Right lobe of liver (tissue), 6 donors: ENCODE measurements around the gene COL27A1. TPM values are rescaled to one million over a fixed set of nuclear protein-coding genes. Genes with fewer than 3 reads are reported as not detected.
A peak's percentile ranks its signal among the peaks of the same experiment; 100 is the strongest.

Experiments used
- ATAC-seq, 4 donors: fragments of 200-7000 bp; cut with Tn5 transposase; one replicate each; pipeline ENCODE4 v1.9.1; 2020; ENCODE audit warnings: mild to moderate bottlenecking in 4 of 4, moderate library complexity in 4 of 4
- DNase-seq, 3 donors: peaks; one replicate each; pipeline ENCODE4 v3.0.0-alpha.2; 2020
- H3K27ac ChIP-seq, 3 donors: fragments of 200-600 bp; one replicate each; pipeline ENCODE4 v1.8.0; 2022
- H3K27me3 ChIP-seq, 2 donors: fragments of 200-600 bp; one replicate each; pipeline ENCODE4 v1.8.0; 2022
- H3K36me3 ChIP-seq, 4 donors: fragments of 200-600 bp; sonication (generic) in 1 of 4; one replicate each; pipeline versions ENCODE4 v1.5.1 to v1.8.0; 2017 to 2022; ENCODE audit warnings: control low read depth in 1 of 4
- H3K4me1 ChIP-seq, 4 donors: fragments of 200-600 bp; sonication (generic) in 1 of 4; one replicate each; pipeline versions ENCODE4 v1.5.1 to v1.8.0; 2017 to 2022; ENCODE audit warnings: control low read depth in 1 of 4
- H3K4me3 ChIP-seq, 3 donors: fragments of 200-600 bp; one replicate each; pipeline ENCODE4 v1.8.0; 2022
- H3K9me3 ChIP-seq, 4 donors: fragments of 200-600 bp; sonication (generic) in 1 of 4; one replicate each; pipeline versions ENCODE4 v1.5.1 to v1.8.0; 2017 to 2022; ENCODE audit warnings: control low read depth in 1 of 4
- POLR2A ChIP-seq: fragments of 450-650 bp; IDR thresholded peaks from one replicate; pipeline ENCODE4 v1.6.1; 2017; ENCODE audit warnings: antibody characterized with exemption, mild to moderate bottlenecking
- WGBS: methylation state at CpG from one replicate; pipeline ENCODE4 v1.1.6; 2018; ENCODE audit warnings: low coverage, low lambda C conversion rate; ENCODE audit not compliant: insufficient coverage; ENCODE audit errors: missing lambda C conversion rate; 5-methylcytosine and 5-hydroxymethylcytosine counted together
- intact Hi-C, 2 donors: fragments of 100-400 bp; cut with DNase I; formaldehyde crosslinking; loops; one replicate each; pipeline versions ENCODE4 v1.11.2 to v1.14.1; 2022
- total RNA-seq, 6 experiments: library from RNA; depleted of rRNA in 2 of 6; stranded (reverse); fragments of >200 nt in 2 of 6; fragmentation: NEBNext Ultra II Directional in 3 of 6; extraction: Animal tissue kit (Norgen Biotek cat#: 25700) in 3 of 6; gene quantifications; one replicate each; pipeline versions ENCODE4 v1.1.0 to v1.2.4, GENCODE V29; 2016 to 2023
- TF ChIP-seq, protein P1 (sequence below), 4 donors: fragments of 200-600 bp in 3 of 4; fragments of 450-650 bp in 1 of 4; IDR thresholded peaks; one replicate each; pipeline versions ENCODE4 v1.5.1 to v1.8.0; 2016 to 2022; ENCODE audit warnings: antibody characterized with exemption in 4 of 4, mild to moderate bottlenecking in 2 of 4
- donor health status: DM: no; HTN: yes; CAD: no.
- donor health status: DM: no; HTN: no; CAD: no.
- donor health status: DM: no; HTN: no; CAD: no.
- donor health status: DM: no; HTN: yes; CAD: no.
- donor health status: DM: no; HTN: yes; CAD: no.

Gene COL27A1
- total RNA-seq, 6 experiments from 2014 or later, result 11.8 to 51.9 (median 29.3) TPM

- H3K27ac ChIP-seq, result no peak overlapping the region
- ATAC-seq (no peak), DNase-seq (no peak)
- peaks cover 0 to 22% (median 13%) of the 10 kb centered on the region in 4 donors for H3K4me1 ChIP-seq
- intact Hi-C loops, result loop anchor here in 1 of 2 donors (10.0 kb wide), 1 partner anchor 92 kb away; the partner anchor contains the start of gene COL27A1
- H3K27me3 ChIP-seq, result no peaks in the 10 kb centered on the region
- TF ChIP-seq, protein P1, sequence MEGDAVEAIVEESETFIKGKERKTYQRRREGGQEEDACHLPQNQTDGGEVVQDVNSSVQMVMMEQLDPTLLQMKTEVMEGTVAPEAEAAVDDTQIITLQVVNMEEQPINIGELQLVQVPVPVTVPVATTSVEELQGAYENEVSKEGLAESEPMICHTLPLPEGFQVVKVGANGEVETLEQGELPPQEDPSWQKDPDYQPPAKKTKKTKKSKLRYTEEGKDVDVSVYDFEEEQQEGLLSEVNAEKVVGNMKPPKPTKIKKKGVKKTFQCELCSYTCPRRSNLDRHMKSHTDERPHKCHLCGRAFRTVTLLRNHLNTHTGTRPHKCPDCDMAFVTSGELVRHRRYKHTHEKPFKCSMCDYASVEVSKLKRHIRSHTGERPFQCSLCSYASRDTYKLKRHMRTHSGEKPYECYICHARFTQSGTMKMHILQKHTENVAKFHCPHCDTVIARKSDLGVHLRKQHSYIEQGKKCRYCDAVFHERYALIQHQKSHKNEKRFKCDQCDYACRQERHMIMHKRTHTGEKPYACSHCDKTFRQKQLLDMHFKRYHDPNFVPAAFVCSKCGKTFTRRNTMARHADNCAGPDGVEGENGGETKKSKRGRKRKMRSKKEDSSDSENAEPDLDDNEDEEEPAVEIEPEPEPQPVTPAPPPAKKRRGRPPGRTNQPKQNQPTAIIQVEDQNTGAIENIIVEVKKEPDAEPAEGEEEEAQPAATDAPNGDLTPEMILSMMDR (IDR thresholded peaks at IDR 0.05), result no peak
- no peak for TF ChIP-seq POLR2A
- H3K9me3 ChIP-seq, result no peaks in the 10 kb centered on the region
- H3K36me3 ChIP-seq, result no peaks in the 10 kb centered on the region
- 82% methylated on average over 2 of the region's 2 CpGs for WGBS
- H3K4me3 ChIP-seq, result no peak overlapping the region
These were observed 91.7 kb downstream of the COL27A1 start for GRCh38 chr9:114247077-114247476.

DNA sequence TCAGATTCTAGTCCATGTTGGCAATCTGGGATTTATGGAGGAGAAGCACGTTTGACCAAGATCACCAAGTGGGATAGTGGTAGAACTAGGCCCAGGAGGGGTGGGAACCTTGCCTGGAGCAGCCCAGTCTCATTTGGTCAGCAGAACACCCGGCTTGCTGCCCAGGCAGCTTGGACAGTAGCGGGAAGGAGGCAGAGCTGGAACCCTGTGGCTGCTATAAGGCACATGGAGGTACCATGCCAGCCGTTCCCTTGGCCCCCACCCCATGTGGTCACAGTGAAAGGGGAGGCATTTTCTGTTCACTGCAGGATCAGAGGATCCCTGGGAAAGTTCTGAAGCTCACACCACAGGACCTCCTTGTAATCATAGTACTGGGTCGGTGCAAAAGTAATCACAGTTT is 92.2 kb downstream of the COL27A1 start:
- no peaks in the 10 kb centered on the region for H3K36me3 ChIP-seq
- no peak for DNase-seq
- no peak overlapping the region for H3K27ac ChIP-seq

GRCh38 chr9:114248299-114248707 is 93.0 kb downstream of the COL27A1 start:
- Histone ChIP-seq H3K9me3 (no peaks in the 10 kb centered on the region), H3K27ac (no peak overlapping the region), H3K4me3 (no peak overlapping the region), H3K27me3 (no peaks in the 10 kb centered on the region), H3K36me3 (no peaks in the 10 kb centered on the region), H3K4me1 (peaks cover 0 to 22% (median 13%) of the 10 kb centered on the region in 4 donors)
- TF ChIP-seq POLR2A, result no peak
- TF ChIP-seq, protein P1 (IDR thresholded peaks at IDR 0.05), result no peak
- DNase-seq, result no peak
- ATAC-seq, result no peak
- 93% methylated on average over 2 of the region's 11 CpGs for WGBS
- intact Hi-C loops, result loop anchor here in 1 of 2 donors (10.0 kb wide), 1 partner anchor 94 kb away; the partner anchor contains the start of gene COL27A1

More for the DNA sequence above, 92.2 kb downstream of the COL27A1 start:
- ATAC-seq, result no peak
- intact Hi-C loops, result loop anchor here in 1 of 2 donors (10.0 kb wide), 1 partner anchor 93 kb away; the partner anchor contains the start of gene COL27A1
- Histone ChIP-seq H3K4me3 (no peak overlapping the region), H3K27me3 (no peaks in the 10 kb centered on the region), H3K4me1 (peaks cover 0 to 22% (median 13%) of the 10 kb centered on the region in 4 donors), H3K9me3 (no peaks in the 10 kb centered on the region)
- 80% methylated on average over 3 of the region's 5 CpGs for WGBS
- TF ChIP-seq POLR2A, result no peak
- TF ChIP-seq, protein P1 (IDR thresholded peaks at IDR 0.05), result no peak

- intact Hi-C loops, result loop anchor here in 1 of 2 donors (10.0 kb wide), 1 partner anchor 95 kb away; the partner anchor contains the start of gene COL27A1
- TF ChIP-seq, protein P1 (IDR thresholded peaks at IDR 0.05), result no peak
- TF ChIP-seq POLR2A, result no peak
- Histone ChIP-seq H3K27me3 (no peaks in the 10 kb centered on the region), H3K9me3 (no peaks in the 10 kb centered on the region), H3K4me1 (peaks cover 0 to 22% (median 13%) of the 10 kb centered on the region in 4 donors), H3K27ac (peak overlapping the region in 1 of 3 donors; percentile 51), H3K4me3 (no peak overlapping the region), H3K36me3 (no peaks in the 10 kb centered on the region)
- peak; percentile 52 to 73 (median 64) for ATAC-seq
- DNase-seq, result no peak
- 62% methylated on average over 13 of the region's 21 CpGs for WGBS
These were observed 94.3 kb downstream of the COL27A1 start for GRCh38 chr9:114249424-114250234.
